Endothelial cell of umbilical vein (primary cell): ENCODE results near the gene PHLDB2. TPM values are rescaled to one million over a fixed set of nuclear protein-coding genes. Genes with fewer than 3 reads are reported as not detected.

Experiments used
- BruUV-seq: library from RNA; stranded (reverse); fragments of 400-500 nt; replicated peaks from 2 replicates; lab custom pipeline; 2021; lab: Mats Ljungman, UMichigan
- CTCF ChIA-PET: fragments of 300-600, 350-600 bp; sonication (Branson Sonifier 250); formaldehyde crosslinking; loops from one replicate; lab custom pipeline; 2021; ENCODE audit warnings: antibody characterized with exemption, inconsistent platforms; lab: Charles Lee
- POLR2A ChIA-PET: fragments of 300-600, 350-600 bp; sonication (Branson Sonifier 250); formaldehyde crosslinking; loops from one replicate; lab custom pipeline; 2021; ENCODE audit warnings: antibody characterized with exemption, inconsistent platforms; lab: Charles Lee
- DNase-seq: peaks from one replicate; pipeline ENCODE4 v3.0.0-alpha.2; 2011; ENCODE audit warnings: low read depth, low spot score
- FAIRE-seq: peaks from 2 replicates; lab custom pipeline; 2011; peaks lifted over from hg19 to GRCh38; lab: Jason Lieb, UNC
- H2AFZ ChIP-seq: 2 replicates; pipeline ENCODE4 v1.6.0; 2012; ENCODE audit warnings: low read depth, low read length, control low read depth, inconsistent platforms
- H3K27ac ChIP-seq: 2 replicates; pipeline ENCODE4 v1.5.1; 2011; ENCODE audit warnings: low read depth, mild to moderate bottlenecking, control low read depth, low read length, moderate library complexity; ENCODE audit not compliant: insufficient read depth
- H3K27me3 ChIP-seq, 2 experiments: 2 replicates each; pipeline versions ENCODE4 v1.6.0 to v1.6.1; 2011; ENCODE audit warnings: low read length in 2 of 2, mixed read lengths in 1 of 2; ENCODE audit not compliant: control insufficient read depth in 2 of 2, insufficient read depth in 2 of 2
- H3K36me3 ChIP-seq, 2 experiments: 2 replicates in 1 of 2; 3 replicates in 1 of 2; pipeline ENCODE4 v1.5.1; 2011; ENCODE audit warnings: low read length in 2 of 2, mild to moderate bottlenecking in 1 of 2, moderate library complexity in 1 of 2; ENCODE audit not compliant: control insufficient read depth in 2 of 2, insufficient read depth in 2 of 2; ENCODE audit errors: extremely low read depth in 1 of 2
- H3K4me1 ChIP-seq: 3 replicates; pipeline ENCODE4 v1.5.1; 2011; ENCODE audit warnings: mild to moderate bottlenecking, low read length; ENCODE audit not compliant: control insufficient read depth, insufficient read depth; ENCODE audit errors: extremely low read depth
- H3K4me2 ChIP-seq: 2 replicates; pipeline ENCODE4 v1.6.1; 2011; ENCODE audit warnings: low read length, control low read depth, mixed read lengths; ENCODE audit not compliant: insufficient read depth
- H3K4me3 ChIP-seq, 3 experiments: fragments of 200-600 bp in 1 of 3; sonication (generic), shearing (Covaris generic) in 1 of 3; replicated peaks in 1 of 3; 2 replicates each; pipeline ENCODE4 v1.5.1; 2011 to 2016; ENCODE audit warnings: control low read depth in 3 of 3, low read length in 3 of 3, mild to moderate bottlenecking in 2 of 3, inconsistent platforms in 1 of 3, low read depth in 1 of 3, moderate library complexity in 1 of 3; ENCODE audit not compliant: insufficient read depth in 1 of 3
- H3K79me2 ChIP-seq: 2 replicates; pipeline ENCODE4 v1.6.0; 2012; ENCODE audit warnings: low read length, inconsistent platforms; ENCODE audit not compliant: control insufficient read depth, insufficient read depth
- H3K9ac ChIP-seq: replicated peaks from 2 replicates; pipeline ENCODE3; 2011; ENCODE audit warnings: low read length, control low read depth; ENCODE audit not compliant: insufficient read depth; ENCODE audit errors: extremely low read depth
- H3K9me1 ChIP-seq: replicated peaks from 3 replicates; pipeline ENCODE4 v1.6.0; 2011; ENCODE audit warnings: mild to moderate bottlenecking, low read length; ENCODE audit not compliant: control insufficient read depth, insufficient read depth; ENCODE audit errors: extremely low read depth
- H3K9me3 ChIP-seq: replicated peaks from 2 replicates; pipeline ENCODE4 v1.5.1; 2012; ENCODE audit warnings: low read length, inconsistent platforms; ENCODE audit not compliant: control insufficient read depth, insufficient read depth
- H4K20me1 ChIP-seq: replicated peaks from 2 replicates; pipeline ENCODE3; 2011; ENCODE audit warnings: mild to moderate bottlenecking, low read length; ENCODE audit not compliant: control insufficient read depth, insufficient read depth; ENCODE audit errors: extremely low read depth
- CTCF ChIP-seq, 2 donors: IDR thresholded peaks; 1 replicate in 1 of 2; 2 replicates in 1 of 2; pipeline ENCODE4 v1.5.1; 2011; ENCODE audit warnings: low read length in 2 of 2, mild to moderate bottlenecking in 2 of 2, moderate library complexity in 2 of 2, control low read depth in 1 of 2, inconsistent platforms in 1 of 2, low read depth in 1 of 2; ENCODE audit not compliant: insufficient read depth in 1 of 2; ENCODE audit errors: extremely low read depth in 1 of 2
- EZH2 ChIP-seq: IDR thresholded peaks from 2 replicates; pipeline ENCODE4 v1.6.1; 2012; ENCODE audit warnings: borderline replicate concordance, low read depth, mild to moderate bottlenecking, moderate library complexity, low read length, inconsistent platforms; ENCODE audit not compliant: severe bottlenecking
- FOS ChIP-seq: IDR thresholded peaks from 2 replicates; pipeline ENCODE4 v1.6.1; 2011; ENCODE audit warnings: mild to moderate bottlenecking, low read length, moderate library complexity, borderline replicate concordance; ENCODE audit not compliant: insufficient read depth
- GATA2 ChIP-seq: IDR thresholded peaks from 2 replicates; pipeline ENCODE4 v1.7.0; 2011; ENCODE audit warnings: low read depth, mild to moderate bottlenecking, moderate library complexity, mixed read lengths, low read length; ENCODE audit not compliant: insufficient read length, insufficient read depth
- JUN ChIP-seq: IDR thresholded peaks from 2 replicates; pipeline ENCODE4 v1.6.1; 2011; ENCODE audit warnings: borderline replicate concordance, low read depth; ENCODE audit not compliant: insufficient read length, insufficient read depth
- MAX ChIP-seq: IDR thresholded peaks from 2 replicates; pipeline ENCODE4 v1.6.1; 2011; ENCODE audit not compliant: insufficient read depth, insufficient read length
- MYC ChIP-seq: IDR thresholded peaks from one replicate; pipeline ENCODE4 v1.6.1; 2011; ENCODE audit warnings: mild to moderate bottlenecking, low read depth, low read length
- POLR2A ChIP-seq: IDR thresholded peaks from 2 replicates; pipeline ENCODE4 v1.6.1; 2012; ENCODE audit warnings: low read depth, mild to moderate bottlenecking, control low read depth, low read length
- POLR2AphosphoS5 ChIP-seq: IDR thresholded peaks from 2 replicates; pipeline ENCODE4 v1.6.1; 2012; ENCODE audit warnings: low read depth, mild to moderate bottlenecking, control low read depth, low read length, moderate library complexity; ENCODE audit not compliant: insufficient read depth
- dilution Hi-C: fragments of 300-500 bp; cut with MboI; formaldehyde crosslinking; loops from one replicate; pipeline ENCODE4 v1.15.0; 2019; ENCODE audit warnings: low sequenced_read_pairs; ENCODE audit not compliant: extremely low pct_ligation_motif_present
- intact Hi-C: fragments of 100-400 bp; cut with micrococcal nuclease; formaldehyde crosslinking; loops from one replicate; pipeline ENCODE4 v1.10.0; 2022
- polyA plus RNA-seq, 4 experiments: library from polyadenylated mRNA; depleted of rRNA in 3 of 4; stranded (reverse) in 3 of 4; unstranded in 1 of 4; fragments of >200 nt; gene quantifications; 2 replicates each; pipeline versions ENCODE4 v1.2.1 to v1.2.3, GENCODE V29; 2011 to 2012; ENCODE audit warnings: missing spikeins in 1 of 4
- total RNA-seq: library from RNA; stranded (reverse); gene quantifications from 2 replicates; pipeline ENCODE4 v1.2.3, GENCODE V29; 2021

PHLDB2 gene
- total and polyA plus RNA-seq, 2 donors (not counting 3 experiments of a cell fraction or from before 2014, with no cell fraction given): 22.4 to 104 TPM

GRCh38 chr3:112009670-112010069 lies 150.6 kb downstream of the PHLDB2 start:
- Histone ChIP-seq H3K27ac (no peak overlapping the region), H3K9me1 (no peaks in the 10 kb centered on the region), H3K79me2 (no peaks in the 10 kb centered on the region), H2AFZ (no peak overlapping the region), H4K20me1 (no peaks in the 10 kb centered on the region), H3K9me3 (no peaks in the 10 kb centered on the region), H3K4me2 (no peak overlapping the region), H3K4me1 (no peaks in the 10 kb centered on the region), H3K27me3 (no peaks in the 10 kb centered on the region), H3K4me3 (no peak overlapping the region), H3K9ac (no peak overlapping the region), H3K36me3 (no peaks in the 10 kb centered on the region)
- BruUV-seq: no TSS peak
- no peak for DNase-seq
- intact Hi-C loops: no loop called here
- ChIA-PET POLR2A (no interaction called here), CTCF (interaction anchor here (0.9 to 8.2 kb wide), 4 partner anchors 17 to 293 kb away, joined by 3 to 291 read pairs (median 3); partner anchors contain the start of gene TAGLN3)
- dilution Hi-C loops: no loop called here
- TF ChIP-seq JUN (no peak), EZH2 (no peak), POLR2AphosphoS5 (no peak), GATA2 (no peak), MAX (no peak), MYC (no peak), CTCF (IDR thresholded peaks at IDR 0.05; ENCODE audit: extremely low read depth in 1 of 2, insufficient read depth in 1 of 2, low read depth in 1 of 2, low read length in 2 of 2) (no peak), POLR2A (no peak), FOS (no peak)
- no peak for FAIRE-seq
